22Rv1 (cell line): ENCODE data around the gene DSTN.

ENCODE experiments used
- ZFX ChIP-seq: fragments of 450-650 bp; IDR thresholded peaks from 2 replicates; pipeline ENCODE4 v1.6.1; 2017; ENCODE audit warnings: antibody characterized with exemption, borderline replicate concordance
- TF ChIP-seq, protein P1 (sequence below): fragments of 450-650 bp; IDR thresholded peaks from 2 replicates; pipeline ENCODE4 v1.5.1; 2017; ENCODE audit warnings: mild to moderate bottlenecking

GRCh38 chr20:17621229-17621968, 51.5 kb downstream of the DSTN start:
- TF ChIP-seq, protein P1, sequence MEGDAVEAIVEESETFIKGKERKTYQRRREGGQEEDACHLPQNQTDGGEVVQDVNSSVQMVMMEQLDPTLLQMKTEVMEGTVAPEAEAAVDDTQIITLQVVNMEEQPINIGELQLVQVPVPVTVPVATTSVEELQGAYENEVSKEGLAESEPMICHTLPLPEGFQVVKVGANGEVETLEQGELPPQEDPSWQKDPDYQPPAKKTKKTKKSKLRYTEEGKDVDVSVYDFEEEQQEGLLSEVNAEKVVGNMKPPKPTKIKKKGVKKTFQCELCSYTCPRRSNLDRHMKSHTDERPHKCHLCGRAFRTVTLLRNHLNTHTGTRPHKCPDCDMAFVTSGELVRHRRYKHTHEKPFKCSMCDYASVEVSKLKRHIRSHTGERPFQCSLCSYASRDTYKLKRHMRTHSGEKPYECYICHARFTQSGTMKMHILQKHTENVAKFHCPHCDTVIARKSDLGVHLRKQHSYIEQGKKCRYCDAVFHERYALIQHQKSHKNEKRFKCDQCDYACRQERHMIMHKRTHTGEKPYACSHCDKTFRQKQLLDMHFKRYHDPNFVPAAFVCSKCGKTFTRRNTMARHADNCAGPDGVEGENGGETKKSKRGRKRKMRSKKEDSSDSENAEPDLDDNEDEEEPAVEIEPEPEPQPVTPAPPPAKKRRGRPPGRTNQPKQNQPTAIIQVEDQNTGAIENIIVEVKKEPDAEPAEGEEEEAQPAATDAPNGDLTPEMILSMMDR = no peak
- no peak for TF ChIP-seq ZFX
